ENCODE results near the gene STYXL1.

DNA sequence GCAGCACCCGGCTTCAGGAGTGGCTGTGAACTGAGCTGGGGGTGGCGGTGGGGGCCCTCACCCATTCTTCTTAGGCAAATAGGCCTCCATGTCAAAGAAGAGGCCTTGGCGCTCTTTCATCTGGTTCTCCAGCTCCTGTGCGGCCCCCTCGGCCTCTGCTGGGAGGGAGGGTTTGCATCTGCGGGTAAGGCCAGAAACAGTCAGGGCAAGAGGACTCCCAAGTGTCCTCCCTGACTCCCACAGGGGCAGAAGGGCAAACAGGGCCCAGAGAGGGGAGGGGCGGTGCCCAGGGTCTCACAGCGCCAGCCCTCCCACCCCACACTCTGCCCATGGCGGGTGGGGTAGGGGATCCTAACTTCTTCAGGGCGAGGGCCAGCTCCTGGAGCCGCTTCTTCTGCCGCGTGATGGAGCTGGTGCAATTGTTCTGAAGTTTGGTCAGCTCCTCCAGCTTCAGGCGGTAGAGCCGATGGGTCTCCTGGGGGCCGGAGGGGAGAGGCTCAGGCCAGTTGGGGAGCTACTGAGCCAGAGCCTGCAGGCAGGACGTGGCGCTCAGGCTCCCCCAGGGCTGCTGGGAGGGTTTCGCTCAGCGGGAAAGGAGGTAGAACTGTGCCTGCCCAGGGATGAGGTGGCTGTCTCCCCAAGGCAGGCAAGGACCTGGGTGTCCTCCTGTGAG, 55.6 kb downstream of the STYXL1 start:
- TF ChIP-seq CTCF (IDR thresholded peaks at IDR 0.05; ENCODE audit: poor library complexity) (no peak), EZH2phosphoT487 (IDR thresholded peaks at IDR 0.05; ENCODE audit: low read depth, severe bottlenecking, unreplicated experiment) (no peak)
